ENCODE data around the gene AAK1. TPM values are rescaled to one million over a fixed set of nuclear protein-coding genes. Genes with fewer than 3 reads are reported as not detected.

Gene AAK1
- total RNA-seq, 1 experiment from 2014 or later, result 35.6 TPM

GRCh38 chr2:69465513-69466456, 177.8 kb downstream of the AAK1 start:
- Mint-ChIP-seq H3K9me3 (no peaks in the 10 kb centered on the region), H3K36me3 (peaks cover 3% of the 10 kb centered on the region; the same call in 1 of the 2 replicates), H3K27ac (no peak overlapping the region), H3K27me3 (ENCODE audit: low read depth) (peaks cover 3% of the 10 kb centered on the region; the same call in 1 of the 2 replicates), H3K4me1 (peaks cover 5% of the 10 kb centered on the region), H3K4me3 (no peak overlapping the region)
- no peak for DNase-seq (ENCODE audit: low spot score)
- POLR2A ChIA-PET, result interaction anchor here (0.6 kb wide), 1 partner anchor 50 kb away, joined by 3 read pairs; no protein-coding TSS in a partner anchor
- ATAC-seq, result no peak
- CTCF ChIA-PET, result no interaction called here
- TF ChIP-seq MYBL2 (CRISPR knock-in tag; IDR thresholded peaks at IDR 0.05) (no peak), PRRX2 (CRISPR knock-in tag; IDR thresholded peaks at IDR 0.05) (no peak), ZNF671 (CRISPR knock-in tag; IDR thresholded peaks at IDR 0.05) (no peak), ZNF416 (CRISPR knock-in tag; IDR thresholded peaks at IDR 0.05) (no peak), AR (CRISPR knock-in tag; IDR thresholded peaks at IDR 0.05) (no peak)

- no peak for DNase-seq (ENCODE audit: low spot score)
- H3K36me3 Mint-ChIP-seq, result peaks cover 3% of the 10 kb centered on the region; the same call in 1 of the 2 replicates
- H3K9me3 Mint-ChIP-seq, result no peaks in the 10 kb centered on the region
- no peak for ATAC-seq
- no peak overlapping the region; the same call in 1 of the 2 replicates for H3K27ac Mint-ChIP-seq
- H3K4me1 Mint-ChIP-seq, result no peaks in the 10 kb centered on the region
- no peaks in the 10 kb centered on the region for H3K27me3 Mint-ChIP-seq (ENCODE audit: low read depth)
- H3K4me3 Mint-ChIP-seq, result no peak overlapping the region
- ChIA-PET CTCF (no interaction called here), POLR2A (no interaction called here)
- TF ChIP-seq ZNF396 (CRISPR knock-in tag; IDR thresholded peaks at IDR 0.05; ENCODE audit: borderline replicate concordance) (no peak), AR (CRISPR knock-in tag; IDR thresholded peaks at IDR 0.05) (no peak), IRF1 (CRISPR knock-in tag; IDR thresholded peaks at IDR 0.05) (no peak), RORB (CRISPR knock-in tag; IDR thresholded peaks at IDR 0.05) (no peak), SP1 (CRISPR knock-in tag; conservative IDR thresholded peaks at IDR 0.05) (no peak), ZSCAN18 (CRISPR knock-in tag; IDR thresholded peaks at IDR 0.05) (no peak), FOXJ3 (CRISPR knock-in tag; IDR thresholded peaks at IDR 0.05; ENCODE audit: borderline replicate concordance) (no peak), E2F1 (CRISPR knock-in tag; IDR thresholded peaks at IDR 0.05) (no peak), ATF1 (CRISPR knock-in tag; IDR thresholded peaks at IDR 0.05) (no peak), ZNF219 (CRISPR knock-in tag; IDR thresholded peaks at IDR 0.05; ENCODE audit: borderline replicate concordance) (no peak), ZNF281 (CRISPR knock-in tag; IDR thresholded peaks at IDR 0.05) (no peak), RELA (CRISPR knock-in tag; IDR thresholded peaks at IDR 0.05; ENCODE audit: borderline replicate concordance) (no peak), ZMAT4 (CRISPR knock-in tag; IDR thresholded peaks at IDR 0.05) (no peak), MLX (CRISPR knock-in tag; IDR thresholded peaks at IDR 0.05) (no peak), KAT7 (CRISPR knock-in tag; IDR thresholded peaks at IDR 0.05; ENCODE audit: borderline replicate concordance) (no peak), GRHL2 (CRISPR knock-in tag; IDR thresholded peaks at IDR 0.05; ENCODE audit: insufficient replicate concordance, severe bottlenecking) (no peak)
These were observed 179.0 kb downstream of the AAK1 start for GRCh38 chr2:69464575-69464974.
